Measurements from ENCODE around the gene KSR1.
"Not testable (repeated sequence)": the region's sequence is repeated elsewhere in the genome, so short reads cannot be mapped to it uniquely, and the experiment has no call there.

Gene KSR1

GRCh38 chr17:27669136-27669535 lies 212.9 kb downstream of the KSR1 start:
- no peak for DNase-seq

GRCh38 chr17:27669850-27670249 lies 213.6 kb downstream of the KSR1 start:
- no peak for DNase-seq

GRCh38 chr17:27670791-27671590 lies 214.7 kb downstream of the KSR1 start:
- DNase-seq: no peak

- no peak for DNase-seq
Observed at GRCh38 chr17:27671591-27671910, 215.3 kb downstream of the KSR1 start.

GRCh38 chr17:27671977-27672480 lies 215.8 kb downstream of the KSR1 start:
- DNase-seq: not testable (repeated sequence)

GRCh38 chr17:27674335-27674734 lies 218.1 kb downstream of the KSR1 start:
- no peak for DNase-seq
